ENCODE measurements around the gene MRLN. TPM values are rescaled to one million over a fixed set of nuclear protein-coding genes. Genes with fewer than 3 reads are reported as not detected.
A peak's percentile ranks its signal among the peaks of the same experiment; 100 is the strongest.

MRLN gene
- total and polyA plus RNA-seq, 8 donors: 1.3 to 30.5 (median 1.7) TPM; not detected in 2

DNA sequence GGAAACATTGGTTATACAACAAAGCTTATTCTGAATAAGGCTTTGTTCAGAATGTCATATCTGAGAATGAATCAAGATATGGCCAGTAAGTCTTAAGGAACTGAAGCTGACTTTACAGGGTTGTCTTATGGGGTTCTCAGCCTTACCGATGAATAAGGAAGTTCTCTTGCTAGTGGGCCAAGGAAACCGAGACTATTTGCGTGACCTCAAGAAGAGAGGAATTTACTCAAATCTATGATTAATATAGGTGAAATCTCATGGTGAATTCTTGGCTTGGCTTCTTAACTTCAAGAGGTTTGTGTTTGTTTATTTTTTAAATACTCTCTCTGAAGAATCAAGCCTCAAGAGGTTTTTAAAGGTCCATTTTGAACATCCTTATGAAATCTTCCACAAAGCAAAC lies 4.7 kb upstream of the MRLN start:
- FAIRE-seq (no peak), ATAC-seq (no peak), DNase-seq (no peak)
- peaks cover 0 to 3% (median 0%) of the 10 kb centered on the region in 3 donors for H3K4me1 ChIP-seq
- no peaks in the 10 kb centered on the region for H3K9me3 ChIP-seq
- no peak for TF ChIP-seq CTCF (IDR thresholded peaks at IDR 0.05)
- H3K36me3 ChIP-seq: no peaks in the 10 kb centered on the region
- no peak overlapping the region for H3K27ac ChIP-seq
- no peak overlapping the region for H3K4me3 ChIP-seq
- 94% methylated on average over 3 of the region's 3 CpGs for WGBS, 2 donors
- no peaks in the 10 kb centered on the region for H3K27me3 ChIP-seq
- intact Hi-C loops (cut with DNase I): no loop called here

- TF ChIP-seq CTCF (IDR thresholded peaks at IDR 0.05): no peak
- Histone ChIP-seq H3K27me3 (no peaks in the 10 kb centered on the region), H3K4me3 (no peak overlapping the region), H3K27ac (no peak overlapping the region), H3K4me1 (peaks cover 0 to 3% (median 0%) of the 10 kb centered on the region in 3 donors), H3K9me3 (no peaks in the 10 kb centered on the region), H3K36me3 (no peaks in the 10 kb centered on the region)
- DNase-seq: no peak
- intact Hi-C loops (cut with DNase I): no loop called here
- no peak for ATAC-seq
- WGBS, 2 donors: 94 to 95% methylated on average over 4 of the region's 4 CpGs
- FAIRE-seq: no peak
Observed at GRCh38 chr10:59754951-59755350, 1.7 kb upstream of the MRLN start.

DNA sequence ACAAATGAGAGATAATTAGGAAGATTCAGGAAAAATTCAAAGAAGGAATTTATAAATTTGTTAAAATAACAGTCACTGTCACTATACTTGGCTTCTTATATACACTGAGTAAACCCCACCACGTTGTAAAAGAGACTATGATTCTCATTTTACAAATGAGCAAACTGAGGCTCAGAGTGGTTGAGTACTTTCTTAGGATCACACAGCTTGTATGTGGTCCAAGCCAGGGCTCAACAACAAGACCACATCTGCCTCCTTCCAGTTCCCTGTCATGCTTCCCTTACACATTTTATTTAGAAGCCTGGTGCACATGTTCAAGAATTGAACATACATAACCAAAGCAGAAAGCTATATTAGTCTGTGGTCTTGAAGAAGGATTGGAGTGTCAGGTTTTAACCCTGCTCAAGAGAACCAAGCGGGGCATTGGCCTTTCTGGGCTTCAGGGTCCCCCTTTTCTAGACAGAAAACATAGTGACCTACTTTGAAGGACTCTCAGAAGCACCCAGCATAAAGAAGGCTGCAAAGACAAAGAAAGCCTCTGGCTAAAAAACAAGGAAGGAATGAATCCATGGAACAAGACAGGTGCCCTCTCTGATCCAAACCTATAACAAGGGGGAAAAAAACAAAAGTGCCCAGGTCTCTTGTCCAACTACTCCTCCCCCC lies 846 bp downstream of the MRLN start:
- FAIRE-seq: no peak
- DNase-seq: no peak
- Histone ChIP-seq H3K27ac (no peak overlapping the region), H3K27me3 (no peaks in the 10 kb centered on the region), H3K4me1 (no peaks in the 10 kb centered on the region), H3K4me3 (no peak overlapping the region), H3K9me3 (no peaks in the 10 kb centered on the region), H3K36me3 (no peaks in the 10 kb centered on the region)
- ATAC-seq: no peak
- intact Hi-C loops (cut with DNase I): no loop called here
- no peak for TF ChIP-seq CTCF (IDR thresholded peaks at IDR 0.05)
- 72 to 78% methylated on average over 2 of the region's 2 CpGs for WGBS, 2 donors

DNA sequence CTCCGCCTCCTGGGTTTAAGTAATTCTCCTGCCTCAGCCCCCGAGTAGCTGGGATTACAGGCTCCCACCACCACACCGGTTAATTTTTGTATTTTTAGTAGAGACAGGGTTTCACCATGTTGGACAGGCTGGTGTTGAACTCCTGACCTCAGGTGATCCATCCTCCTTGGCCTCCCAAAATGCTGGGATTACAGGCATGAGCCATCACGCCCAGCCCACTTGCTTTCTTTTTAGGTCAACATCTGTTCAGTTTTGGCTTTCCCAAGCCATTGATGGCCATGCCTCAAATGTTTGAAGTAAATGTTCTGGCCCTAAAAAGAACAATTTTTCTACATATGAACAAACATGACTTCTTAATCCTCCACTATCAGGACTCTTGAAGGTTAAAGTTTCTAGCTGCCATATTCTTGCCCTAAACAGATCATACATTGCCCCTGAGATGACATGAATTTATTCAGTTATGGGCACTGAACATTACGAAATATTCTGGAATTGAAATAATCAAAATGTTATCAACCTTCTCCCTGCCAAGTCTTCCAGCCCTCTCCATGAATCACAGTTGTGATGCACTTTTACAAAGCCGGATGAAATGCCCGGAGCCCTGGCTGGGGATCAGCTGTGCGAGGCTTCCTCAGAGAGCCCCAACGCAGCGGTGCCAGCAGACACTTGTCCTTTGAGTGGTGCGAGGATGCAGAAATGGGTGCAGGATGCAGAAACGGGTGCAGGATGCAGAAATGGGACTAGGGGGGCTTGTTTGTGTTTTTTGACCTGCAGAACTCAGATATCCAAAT lies 2.9 kb downstream of the MRLN start:
- DNase-seq (no peak), ATAC-seq (no peak), FAIRE-seq (no peak)
- WGBS, 2 donors: 79 to 82% methylated on average over 12 of the region's 12 CpGs
- no peaks in the 10 kb centered on the region for H3K9me3 ChIP-seq
- no peaks in the 10 kb centered on the region for H3K36me3 ChIP-seq
- intact Hi-C loops (cut with DNase I): no loop called here
- H3K4me3 ChIP-seq: no peak overlapping the region
- no peaks in the 10 kb centered on the region for H3K27me3 ChIP-seq
- H3K27ac ChIP-seq: no peak overlapping the region
- TF ChIP-seq CTCF (IDR thresholded peaks at IDR 0.05): no peak
- H3K4me1 ChIP-seq: no peaks in the 10 kb centered on the region

- Histone ChIP-seq H3K27me3 (no peaks in the 10 kb centered on the region), H3K4me1 (no peaks in the 10 kb centered on the region), H3K4me3 (no peak overlapping the region), H3K9me3 (no peaks in the 10 kb centered on the region), H3K36me3 (no peaks in the 10 kb centered on the region), H3K27ac (no peak overlapping the region)
- no peak for DNase-seq
- TF ChIP-seq CTCF (IDR thresholded peaks at IDR 0.05): no peak
- ATAC-seq: peak in 3 of 4 donors; percentile 73 to 81 (median 74)
- intact Hi-C loops (cut with DNase I): no loop called here
- 4 to 13% methylated on average over 1 of the region's 1 CpG for WGBS, 2 donors
- FAIRE-seq: no peak
Observed at GRCh38 chr10:59748834-59749233, 4.4 kb downstream of the MRLN start.

Measured in pancreas (tissue), 10 donors.